Gastrocnemius medialis (tissue), 4 donors: ENCODE measurements around the gene MAPK11.

Experiments used
- POLR2A ChIP-seq, 2 donors: fragments of 450-650 bp; IDR thresholded peaks; one replicate each; pipeline ENCODE4 v1.6.1; 2017; ENCODE audit warnings: antibody characterized with exemption in 2 of 2, mild to moderate bottlenecking in 2 of 2, moderate library complexity in 2 of 2
- TF ChIP-seq, protein P1 (sequence below), 5 experiments: fragments of 450-650 bp in 3 of 5; fragments of 200-600 bp in 2 of 5; sonication (generic) in 2 of 5; IDR thresholded peaks in 4 of 5; conservative IDR thresholded peaks in 1 of 5; 1 replicate in 4 of 5; 2 replicates in 1 of 5; pipeline ENCODE4 v1.5.1; 2016 to 2019; ENCODE audit warnings: antibody characterized with exemption in 5 of 5, mild to moderate bottlenecking in 3 of 5, moderate library complexity in 3 of 5

DNA sequence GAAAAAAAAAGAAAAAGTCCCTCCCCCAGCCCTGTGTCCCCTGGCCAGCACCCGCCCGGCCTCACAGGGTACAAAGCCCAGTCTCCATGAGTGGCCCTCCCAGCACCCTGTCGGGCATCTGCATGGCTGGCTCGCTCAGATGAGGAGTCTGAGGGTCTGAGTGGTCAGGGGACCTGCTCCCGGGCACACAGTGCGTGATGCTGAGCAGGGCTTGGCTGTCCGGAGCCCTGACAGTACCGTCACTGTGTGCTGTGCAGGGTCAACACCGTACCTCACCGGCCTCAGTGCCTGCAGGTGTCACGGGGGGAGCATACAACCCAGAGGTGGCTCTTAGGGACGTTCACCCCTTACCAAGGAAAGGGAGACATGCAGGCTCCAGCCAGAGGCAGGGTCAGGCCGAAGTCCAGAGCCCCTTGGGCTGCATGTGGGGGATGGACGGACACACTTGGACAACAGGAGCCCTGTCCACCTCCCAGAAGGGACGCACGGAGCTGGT lies 40.8 kb upstream of the MAPK11 start:
- TF ChIP-seq, protein P1, sequence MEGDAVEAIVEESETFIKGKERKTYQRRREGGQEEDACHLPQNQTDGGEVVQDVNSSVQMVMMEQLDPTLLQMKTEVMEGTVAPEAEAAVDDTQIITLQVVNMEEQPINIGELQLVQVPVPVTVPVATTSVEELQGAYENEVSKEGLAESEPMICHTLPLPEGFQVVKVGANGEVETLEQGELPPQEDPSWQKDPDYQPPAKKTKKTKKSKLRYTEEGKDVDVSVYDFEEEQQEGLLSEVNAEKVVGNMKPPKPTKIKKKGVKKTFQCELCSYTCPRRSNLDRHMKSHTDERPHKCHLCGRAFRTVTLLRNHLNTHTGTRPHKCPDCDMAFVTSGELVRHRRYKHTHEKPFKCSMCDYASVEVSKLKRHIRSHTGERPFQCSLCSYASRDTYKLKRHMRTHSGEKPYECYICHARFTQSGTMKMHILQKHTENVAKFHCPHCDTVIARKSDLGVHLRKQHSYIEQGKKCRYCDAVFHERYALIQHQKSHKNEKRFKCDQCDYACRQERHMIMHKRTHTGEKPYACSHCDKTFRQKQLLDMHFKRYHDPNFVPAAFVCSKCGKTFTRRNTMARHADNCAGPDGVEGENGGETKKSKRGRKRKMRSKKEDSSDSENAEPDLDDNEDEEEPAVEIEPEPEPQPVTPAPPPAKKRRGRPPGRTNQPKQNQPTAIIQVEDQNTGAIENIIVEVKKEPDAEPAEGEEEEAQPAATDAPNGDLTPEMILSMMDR (IDR thresholded peaks at IDR 0.05 in 4 of 5, conservative IDR thresholded peaks at IDR 0.05 in 1 of 5), result no peak
- no peak for TF ChIP-seq POLR2A (IDR thresholded peaks at IDR 0.05)
